Amygdala (tissue), 56 donors: ENCODE results near the gene TNRC18.
"Not testable (repeated sequence)": the region's sequence is repeated elsewhere in the genome, so short reads cannot be mapped to it uniquely, and the experiment has no call there.

Experiments
- DNase-seq, 56 donors: peaks; one replicate each; lab custom pipeline; 2025; lab: John Stamatoyannopoulos, UW

TNRC18 gene

DNA sequence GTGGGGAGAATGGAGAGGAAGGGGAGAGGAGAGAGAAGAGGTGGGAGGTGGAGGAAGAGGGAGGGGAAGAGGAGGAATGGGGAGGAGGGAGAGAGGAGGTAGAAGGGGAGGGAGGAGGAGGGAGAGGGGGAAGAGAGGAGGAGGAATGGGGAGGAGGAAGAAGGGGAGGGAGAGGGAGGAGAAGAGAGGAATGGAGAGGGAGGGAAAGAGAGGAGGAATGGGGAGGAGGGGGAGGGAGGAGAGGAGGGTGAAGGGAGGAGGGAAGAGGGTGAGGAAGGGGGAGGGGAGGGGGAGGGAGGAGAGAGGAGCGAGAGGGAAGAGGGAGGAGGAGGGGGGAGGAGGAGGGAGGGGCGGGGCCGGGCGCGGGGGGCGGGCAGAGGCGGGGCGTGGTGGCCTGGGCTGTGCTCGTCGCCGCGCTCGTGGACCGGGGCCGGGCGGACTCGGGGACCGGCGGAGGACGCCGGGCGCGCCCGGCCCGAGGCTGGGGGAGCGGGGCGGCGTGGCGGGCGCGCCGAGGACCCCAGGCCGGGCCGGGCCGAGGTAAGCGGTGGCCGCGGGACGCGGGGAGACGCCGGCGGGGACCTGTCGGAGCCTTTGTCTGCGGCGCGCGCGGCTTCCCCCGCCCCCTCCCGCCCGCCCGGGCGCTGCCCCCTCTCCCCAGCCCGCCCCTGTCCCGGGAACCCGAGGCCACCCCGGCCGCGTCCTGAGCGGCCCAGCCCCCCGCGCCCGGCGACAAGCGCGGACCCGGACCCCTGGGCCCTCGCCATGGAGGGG, 140.9 kb downstream of the TNRC18 start, which contains the start of gene SLC29A4:
Gene SLC29A4, plus strand, starts transcription at position 401 of the 774 bp plus-strand sequence. CDS start 4,874 bp downstream, outside the sequence.
- peak in 28 of 56 donors; percentile 5 to 62 (median 31) for DNase-seq

DNA sequence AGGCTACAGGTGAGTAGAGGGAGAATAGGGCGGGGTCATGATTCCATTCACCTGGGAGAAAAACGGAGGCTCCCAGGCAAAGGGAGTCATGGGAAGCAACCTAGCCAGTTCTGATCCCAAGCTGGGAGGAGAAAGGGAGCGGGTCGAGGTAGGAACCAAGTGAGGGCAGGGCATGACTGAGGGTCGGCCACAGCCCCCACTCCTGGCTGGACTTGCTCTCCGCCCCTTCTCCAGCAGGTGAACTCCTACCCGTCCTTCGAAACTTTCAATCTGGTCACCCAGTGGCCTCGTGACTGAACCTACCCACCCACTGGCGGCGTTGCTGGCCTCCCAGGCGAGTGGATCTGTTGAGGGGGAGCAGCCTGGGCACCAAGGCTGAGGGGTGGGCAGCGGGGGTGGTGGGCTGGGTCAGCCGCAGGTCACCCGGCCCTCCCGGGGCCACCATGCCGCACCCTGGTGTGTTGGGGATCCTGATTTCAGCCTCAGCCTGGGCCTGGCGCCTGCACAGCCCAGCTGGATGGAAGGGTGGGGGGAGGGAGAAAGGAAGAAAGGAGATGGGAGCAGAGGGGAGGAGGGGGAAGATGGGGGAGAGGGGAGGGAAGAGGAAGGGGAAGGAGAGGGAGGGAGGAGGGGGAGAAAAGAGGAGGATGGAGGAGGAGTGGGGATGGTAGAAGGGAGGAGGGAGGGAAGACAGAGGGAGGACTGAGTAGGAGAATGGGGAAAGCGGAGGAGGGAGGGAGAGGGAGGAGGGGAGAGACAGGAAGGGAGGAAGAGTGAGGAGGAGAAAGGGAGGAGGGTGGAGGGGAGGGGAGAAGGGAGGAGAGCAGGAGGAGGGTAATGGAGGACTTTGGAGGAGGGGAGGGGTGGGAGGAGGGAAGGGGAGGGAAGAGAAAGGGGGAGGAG, 141.8 kb downstream of the TNRC18 start:
- peak in 2 of 56 donors; percentile 17 to 35 for DNase-seq

DNA sequence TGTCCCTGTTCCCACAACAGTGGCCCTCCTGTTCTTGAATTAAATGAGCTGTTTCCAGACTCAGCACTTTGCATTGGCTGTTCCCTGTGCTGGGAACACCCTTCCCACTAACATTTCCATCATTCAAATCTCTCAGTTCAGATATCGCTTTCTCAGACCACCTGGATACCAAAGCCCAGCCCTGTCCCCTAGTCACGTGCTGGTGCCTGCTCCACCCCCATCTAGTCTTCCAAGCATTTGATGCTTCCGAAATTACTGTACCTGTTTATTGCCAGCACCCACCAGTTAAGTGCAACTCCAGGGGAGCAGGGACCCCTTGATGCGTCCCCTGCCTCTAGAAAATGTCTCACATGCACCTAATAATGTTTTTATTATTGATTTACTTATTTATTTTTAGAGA, 143.9 kb downstream of the TNRC18 start:
- DNase-seq: no peak

DNA sequence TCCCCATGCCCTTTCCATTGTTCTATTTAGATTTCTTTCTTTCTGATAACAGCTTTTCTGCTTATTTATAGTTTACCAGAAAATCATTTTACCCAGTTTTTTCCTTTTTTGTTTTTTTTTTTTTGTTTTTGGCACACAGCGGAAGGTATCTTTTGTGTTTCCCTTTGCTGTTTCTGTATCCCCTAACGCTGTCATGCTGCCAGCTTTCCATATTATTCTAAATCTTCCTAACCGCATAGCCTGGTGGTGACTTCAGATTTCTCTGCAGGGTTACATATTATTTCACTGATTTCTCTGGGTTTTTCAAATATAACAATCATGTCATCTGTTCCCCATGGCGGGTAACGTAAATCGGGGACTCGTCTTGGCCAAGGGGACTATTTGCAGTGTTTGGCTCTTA, 144.9 kb downstream of the TNRC18 start:
- no peak for DNase-seq

DNA sequence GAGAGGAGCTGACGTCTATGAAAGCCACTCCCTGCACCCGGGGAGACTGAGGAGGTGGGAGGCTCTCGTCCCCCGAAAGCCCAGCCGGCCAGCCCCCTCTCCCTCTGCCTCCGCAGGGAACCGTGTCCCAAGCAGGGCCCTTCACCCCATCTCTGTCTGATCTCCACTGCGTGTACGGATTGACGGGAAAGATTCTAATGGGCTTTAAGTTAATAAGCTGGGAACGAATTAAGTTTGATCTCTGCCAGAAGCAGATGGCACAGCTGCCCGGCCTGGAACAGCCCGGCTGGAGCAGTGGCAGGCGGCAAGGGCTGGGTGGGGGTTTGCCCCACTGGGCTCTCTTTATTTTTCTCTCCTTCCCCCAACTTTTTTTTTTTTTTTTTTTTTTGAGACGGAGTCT, 147.0 kb downstream of the TNRC18 start:
- DNase-seq: no peak

DNA sequence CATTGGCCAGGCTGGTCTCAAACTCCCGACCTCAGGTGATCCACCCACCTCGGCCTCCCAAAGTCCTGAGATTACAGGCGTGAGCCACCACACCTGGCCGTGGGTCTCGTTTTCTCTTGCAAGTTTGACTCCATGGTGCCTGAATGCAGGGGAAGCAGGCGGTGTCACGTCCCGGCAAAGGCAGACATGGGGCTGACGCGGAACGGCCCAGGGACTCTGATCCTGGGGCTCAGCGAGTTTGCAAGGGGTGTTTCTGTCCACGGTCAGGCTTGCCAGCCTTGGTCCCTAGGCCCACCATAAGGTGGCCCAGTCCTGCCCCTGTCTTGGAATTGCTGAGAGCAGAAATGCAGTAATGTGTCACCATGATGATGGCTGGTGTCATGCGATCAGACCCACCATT, 147.5 kb downstream of the TNRC18 start:
- not testable (repeated sequence) for DNase-seq

DNA sequence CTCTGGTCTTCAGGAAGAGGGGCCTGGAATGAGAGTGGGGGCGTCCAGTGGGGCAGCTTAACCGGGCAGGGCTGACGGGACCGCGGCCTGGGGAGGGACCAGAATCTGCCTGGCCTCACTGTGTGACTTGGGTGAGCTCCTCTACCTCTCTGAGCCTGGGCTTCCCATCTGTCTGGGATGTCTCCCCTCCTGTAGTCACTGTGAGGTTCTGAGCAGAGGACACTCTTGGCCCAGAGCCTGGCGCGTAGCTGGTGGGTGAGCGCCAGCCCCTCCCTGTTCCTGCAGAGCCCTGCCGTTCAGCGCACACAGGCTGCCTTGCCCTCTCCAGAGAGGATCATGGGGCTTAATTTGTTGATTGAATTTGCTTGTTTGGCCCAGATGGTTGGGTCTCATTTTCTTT, 148.1 kb downstream of the TNRC18 start:
- not testable (repeated sequence) for DNase-seq

DNA sequence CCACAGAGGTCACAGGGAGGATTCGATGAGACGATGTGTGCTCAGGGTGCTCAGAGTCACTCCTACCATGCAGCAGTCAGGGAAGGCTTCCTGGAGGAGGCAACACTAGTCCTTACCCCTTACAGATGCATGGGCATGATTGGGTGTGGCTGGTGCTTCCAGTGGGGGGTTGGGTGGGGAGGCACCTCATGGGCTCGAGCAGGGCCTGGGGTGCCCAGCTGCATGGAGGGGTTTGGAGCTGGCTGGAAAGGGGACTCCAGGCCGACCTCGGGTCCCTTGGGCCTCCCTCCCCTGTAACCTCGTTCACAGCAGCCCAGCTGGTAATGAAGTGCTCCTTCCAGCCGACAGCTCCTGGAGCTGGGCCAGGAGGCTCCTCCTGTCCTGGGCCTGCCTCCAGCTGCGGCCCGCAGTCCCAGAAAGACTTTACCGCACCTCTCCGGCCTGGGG, 148.6 kb downstream of the TNRC18 start:
- DNase-seq: not testable (repeated sequence)

DNA sequence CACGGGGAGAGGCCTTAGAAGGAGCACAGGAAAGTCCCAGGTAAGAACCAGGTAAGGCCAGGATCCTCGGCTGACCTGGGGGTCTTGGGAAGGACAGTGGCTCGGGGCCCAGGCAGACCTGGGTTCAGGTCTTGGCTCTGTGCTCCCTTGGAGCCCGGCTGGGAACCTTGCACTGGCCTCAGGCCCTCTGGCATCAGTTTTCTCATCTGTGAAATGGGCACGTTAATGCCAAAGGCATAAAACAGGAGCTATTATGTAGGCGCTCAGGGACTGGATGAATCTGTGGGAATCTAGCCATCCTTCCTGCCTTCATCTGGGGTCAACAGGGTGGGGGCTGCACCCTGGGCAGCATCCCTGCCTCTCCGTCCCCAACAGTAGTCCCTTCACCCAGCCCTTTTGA, 149.2 kb downstream of the TNRC18 start:
- no peak for DNase-seq

DNA sequence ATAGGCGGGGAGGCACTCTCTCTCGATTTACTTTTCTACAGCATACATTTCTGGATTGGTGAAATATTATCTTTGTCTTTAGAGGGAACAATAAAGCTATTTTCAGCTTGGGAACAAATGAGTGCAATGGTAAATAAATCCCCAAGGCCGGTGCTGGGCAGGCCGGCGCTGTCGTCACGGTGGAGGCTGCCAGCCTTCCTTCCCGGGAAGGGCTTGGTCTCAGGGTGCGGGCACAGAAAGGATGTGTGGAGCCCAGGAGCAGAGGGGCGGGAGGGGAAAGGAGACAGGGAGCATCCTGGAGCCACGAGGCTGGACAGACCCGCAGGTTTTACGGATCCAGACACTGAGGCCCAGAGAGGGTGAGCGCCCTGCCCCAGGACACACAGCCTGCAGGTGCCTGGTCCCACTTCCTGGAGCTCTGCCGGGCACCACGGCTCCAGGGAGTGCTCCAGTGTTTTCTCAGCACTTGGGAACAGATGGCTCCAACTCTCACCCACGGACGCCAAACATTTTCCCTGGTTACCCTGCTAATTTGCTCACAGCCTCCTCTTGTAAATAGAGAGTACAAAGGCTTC, 149.7 kb downstream of the TNRC18 start:
- peak in 11 of 56 donors; percentile 7 to 45 (median 32) for DNase-seq

DNA sequence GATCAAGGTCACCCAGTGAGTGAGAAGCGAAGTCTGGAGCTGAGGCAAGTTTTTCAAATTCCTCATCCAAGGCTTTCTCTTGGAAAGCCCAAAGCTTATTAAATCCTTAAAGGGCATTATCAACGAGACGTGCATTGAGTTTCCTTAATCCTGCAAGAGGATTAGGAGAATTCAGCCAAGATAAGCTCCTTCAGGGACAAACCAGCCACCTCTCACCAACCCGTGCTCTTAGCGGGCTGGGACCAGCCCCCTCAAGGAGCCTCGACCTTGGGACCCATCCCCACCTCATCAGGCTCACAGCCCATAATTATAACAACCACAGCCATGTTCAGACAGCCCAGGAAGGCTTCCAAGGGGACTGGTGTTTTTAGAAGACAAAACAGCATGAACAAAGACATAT, 152.8 kb downstream of the TNRC18 start:
- DNase-seq: no peak

DNA sequence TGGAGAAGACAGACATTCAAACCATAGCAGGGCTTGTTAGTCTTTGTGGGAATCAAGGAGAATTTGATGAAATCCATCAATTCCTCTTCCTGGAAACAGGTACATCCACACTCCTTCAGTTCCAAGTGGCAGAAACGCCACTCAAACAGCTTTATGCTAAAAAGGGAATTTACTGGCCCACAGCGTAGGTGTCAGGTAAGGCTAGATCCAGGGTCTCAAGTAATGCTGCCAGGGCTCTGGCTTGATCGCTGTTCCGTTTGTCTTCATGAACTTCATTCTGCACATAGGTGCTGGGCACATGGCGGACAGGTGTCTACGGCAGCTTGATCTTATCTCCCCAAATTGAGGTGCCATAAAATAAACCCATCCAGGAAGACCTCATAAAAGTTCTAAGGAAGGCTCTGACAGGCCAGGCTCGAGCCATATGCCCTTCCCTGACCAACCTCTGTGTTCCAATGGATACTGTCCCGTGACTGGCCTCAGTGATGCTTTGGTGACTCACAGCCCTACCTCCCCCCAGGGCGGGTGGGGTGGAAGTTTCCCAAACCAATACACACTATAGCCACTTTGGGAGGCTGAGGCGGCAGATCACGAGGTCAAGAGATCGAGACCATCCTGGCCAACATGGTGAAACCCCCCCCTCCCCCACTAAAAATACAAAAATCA, 153.5 kb downstream of the TNRC18 start:
- DNase-seq: not testable (repeated sequence)

DNA sequence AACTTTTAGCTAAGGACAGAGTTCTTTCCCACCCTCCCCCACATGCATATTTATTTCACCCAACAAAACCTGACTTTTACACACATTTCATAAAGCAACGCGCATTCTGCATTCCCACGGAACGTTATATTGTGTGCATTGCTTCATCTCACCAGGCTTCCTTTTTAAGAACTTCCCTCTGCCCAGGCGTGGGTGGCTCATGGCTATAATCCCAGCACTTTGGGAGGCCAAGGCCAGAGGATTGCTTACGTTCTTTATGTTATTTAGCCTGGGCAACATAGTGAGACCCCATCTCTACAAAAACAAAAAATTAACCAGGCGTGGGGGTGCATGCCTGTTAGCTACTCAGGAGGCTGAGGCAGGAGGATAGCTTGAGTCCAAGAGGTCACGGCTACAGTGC, 155.8 kb downstream of the TNRC18 start:
- DNase-seq: not testable (repeated sequence)

DNA sequence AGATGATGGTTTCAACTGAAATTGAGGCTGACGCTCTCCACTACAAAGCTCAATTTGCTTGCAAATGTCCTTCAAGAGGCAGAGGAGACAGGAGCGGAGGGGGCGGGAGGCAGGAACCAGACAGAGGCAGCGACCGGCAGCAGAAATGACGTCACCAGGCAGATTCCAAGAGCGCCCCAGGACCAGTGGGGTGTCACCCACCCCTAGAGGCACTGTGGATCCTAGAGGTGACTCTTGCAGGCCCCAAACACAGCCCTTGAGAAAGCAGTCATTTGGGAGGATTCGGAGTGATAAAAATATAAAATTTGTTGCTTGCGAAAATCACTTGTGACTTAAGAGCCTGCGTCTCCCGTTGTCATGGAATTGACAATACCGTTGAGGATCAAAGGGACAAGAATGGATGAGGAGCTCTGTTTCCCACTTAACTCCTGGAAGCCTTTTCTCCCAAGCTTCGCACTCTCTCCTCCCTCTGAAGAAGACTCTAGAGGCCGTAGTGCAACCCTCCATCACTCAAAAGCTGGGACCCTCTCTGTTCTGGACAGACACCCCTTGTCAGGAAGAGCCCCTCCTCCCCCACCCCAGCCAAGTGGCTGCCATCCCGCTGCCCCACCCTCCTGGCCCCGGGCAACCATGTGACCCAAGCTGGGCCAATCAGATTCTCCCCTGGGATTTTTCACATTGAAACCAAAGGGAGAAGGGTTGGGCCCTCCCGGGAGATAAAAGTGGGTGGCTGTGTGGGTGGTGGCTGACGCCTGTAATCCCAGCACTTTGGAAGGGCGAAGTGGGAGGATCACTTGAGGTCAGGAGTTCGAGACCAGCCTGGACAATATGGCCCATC, 157.2 kb downstream of the TNRC18 start:
- peak in 9 of 56 donors; percentile 14 to 43 (median 22) for DNase-seq

DNA sequence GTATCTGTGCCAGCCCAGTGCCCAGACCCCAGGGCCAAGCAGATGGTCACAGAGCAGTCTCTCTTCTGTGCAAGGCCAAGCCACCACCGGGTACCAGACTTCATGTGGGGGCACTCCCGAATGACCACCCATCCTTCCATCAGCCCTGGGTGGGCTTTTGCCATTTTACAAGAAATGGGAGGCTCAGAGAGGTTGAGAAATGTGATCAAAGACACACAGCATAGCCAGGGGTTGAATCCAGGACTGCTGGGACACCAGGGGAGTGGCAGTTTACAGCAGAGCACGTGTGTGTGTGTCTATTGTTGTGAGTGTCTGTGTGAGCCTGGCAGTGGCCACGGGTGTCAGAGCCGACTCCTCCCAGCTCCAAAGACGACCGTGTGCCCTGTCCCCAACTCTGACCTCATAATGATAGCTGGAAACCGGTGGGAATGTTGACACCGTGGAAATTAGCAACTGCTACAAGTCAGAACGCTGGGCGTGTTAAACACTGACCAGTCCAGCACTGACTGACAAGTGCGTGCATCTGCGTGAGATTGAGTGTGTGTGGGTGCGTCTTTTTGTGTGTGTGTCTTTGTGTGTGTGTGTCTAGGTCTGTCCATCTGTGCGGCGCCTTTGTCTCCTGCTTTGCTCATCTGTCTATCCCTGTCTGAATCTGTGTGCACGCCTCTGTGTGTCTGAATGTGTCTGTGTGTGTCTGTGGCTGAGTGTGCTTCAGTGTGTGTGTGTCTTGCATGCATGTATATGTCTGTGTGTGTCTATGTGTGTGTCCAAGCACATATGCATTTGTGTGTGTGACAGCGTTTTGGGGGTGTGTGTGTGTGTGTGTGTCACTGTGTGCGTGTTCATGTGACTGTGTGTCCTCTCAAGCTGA, 158.1 kb downstream of the TNRC18 start:
- DNase-seq: no peak

DNA sequence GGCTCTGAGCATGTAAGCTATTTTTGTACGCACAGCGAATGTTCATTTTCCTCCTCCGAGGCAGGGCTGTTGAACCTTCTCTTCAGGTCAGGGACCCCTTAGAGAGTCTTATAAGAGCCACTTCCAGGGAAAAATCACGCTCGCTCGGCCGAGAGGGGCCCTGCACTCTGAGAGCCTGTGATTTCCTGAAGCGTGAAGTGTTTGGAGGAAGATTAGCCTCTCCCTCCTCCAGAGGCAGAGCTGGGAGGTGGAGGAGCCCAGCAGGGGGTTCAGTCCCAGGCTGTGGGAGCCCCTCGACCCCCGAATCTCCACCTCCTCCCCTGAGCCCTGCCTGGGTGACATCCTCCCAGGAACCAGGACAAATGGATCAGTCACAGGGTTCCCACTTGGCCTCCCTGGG, 160.6 kb downstream of the TNRC18 start:
- not testable (repeated sequence) for DNase-seq

DNA sequence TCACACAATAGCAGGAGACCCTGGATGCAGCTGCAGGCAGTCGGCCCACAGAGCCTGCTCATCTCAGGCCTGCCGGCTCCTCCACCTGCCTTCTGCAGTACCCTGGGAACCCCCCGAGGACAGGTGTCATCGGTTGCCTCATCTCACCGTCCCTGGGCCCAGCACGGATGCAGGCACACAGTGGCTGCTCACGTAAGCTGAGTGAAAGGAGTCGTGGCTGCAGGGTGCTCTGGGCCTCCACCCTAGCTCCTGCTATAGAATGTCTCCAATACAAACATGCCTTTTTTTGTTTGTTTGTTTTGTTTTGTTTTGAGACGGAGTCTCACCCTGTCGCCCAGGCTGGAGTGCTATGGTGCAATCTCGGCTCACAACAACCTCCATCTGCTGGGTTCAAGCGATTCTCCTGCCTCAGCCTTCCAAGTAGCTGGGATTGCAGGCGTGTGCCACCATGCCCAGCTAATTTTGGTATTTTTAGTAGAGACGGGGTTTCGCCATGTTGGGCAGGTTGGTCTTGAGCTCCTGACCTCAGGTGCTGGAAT, 163.0 kb downstream of the TNRC18 start:
- DNase-seq: not testable (repeated sequence)
